GM03348 (cell line): Measurements from ENCODE around the gene MRGPRD.
A peak's percentile ranks its signal among the peaks of the same experiment; 100 is the strongest.
"Not testable (repeated sequence)": the region's sequence is repeated elsewhere in the genome, so short reads cannot be mapped to it uniquely, and the experiment has no call there.

ENCODE experiments used
- DNase-seq: peaks from one replicate; pipeline ENCODE4 v3.0.0; 2012; ENCODE audit warnings: low spot score

The MRGPRD gene

DNA sequence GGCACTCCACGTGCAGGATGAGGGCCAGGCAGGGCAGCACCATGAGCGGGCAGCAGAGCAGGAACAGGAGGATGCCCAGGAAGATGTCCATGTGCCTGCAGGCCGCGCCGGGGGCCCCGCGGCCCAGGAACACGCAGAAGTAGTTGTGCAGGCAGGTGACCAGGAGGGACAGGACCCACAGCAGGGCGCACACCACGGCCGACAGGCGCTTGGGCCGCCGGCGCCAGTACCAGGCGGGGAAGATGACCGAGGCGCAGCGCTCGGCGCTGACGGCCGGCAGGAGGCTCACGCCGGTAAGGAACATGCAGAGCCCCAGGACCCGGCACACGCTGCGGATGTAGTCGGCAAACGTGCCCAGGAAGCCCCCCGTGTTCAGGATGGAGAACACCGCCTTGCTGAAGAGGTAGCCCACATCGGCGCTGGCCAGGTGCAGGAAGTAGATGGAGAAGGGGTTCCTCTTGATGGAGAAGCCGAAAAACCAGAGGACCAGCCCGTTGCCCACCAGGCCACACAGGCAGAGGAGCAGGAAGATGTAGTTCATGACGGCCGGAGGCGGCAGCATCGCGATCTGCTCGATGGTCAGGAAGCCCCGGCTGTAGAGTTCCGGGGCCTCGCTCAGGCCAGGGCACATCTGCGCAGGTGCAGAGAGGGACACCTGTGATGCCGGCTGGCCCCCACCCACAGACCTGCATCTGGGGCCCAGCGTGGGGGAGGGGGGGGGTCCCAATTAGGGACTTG, 25.0 kb upstream of the MRGPRD start:
- DNase-seq = no peak

DNA sequence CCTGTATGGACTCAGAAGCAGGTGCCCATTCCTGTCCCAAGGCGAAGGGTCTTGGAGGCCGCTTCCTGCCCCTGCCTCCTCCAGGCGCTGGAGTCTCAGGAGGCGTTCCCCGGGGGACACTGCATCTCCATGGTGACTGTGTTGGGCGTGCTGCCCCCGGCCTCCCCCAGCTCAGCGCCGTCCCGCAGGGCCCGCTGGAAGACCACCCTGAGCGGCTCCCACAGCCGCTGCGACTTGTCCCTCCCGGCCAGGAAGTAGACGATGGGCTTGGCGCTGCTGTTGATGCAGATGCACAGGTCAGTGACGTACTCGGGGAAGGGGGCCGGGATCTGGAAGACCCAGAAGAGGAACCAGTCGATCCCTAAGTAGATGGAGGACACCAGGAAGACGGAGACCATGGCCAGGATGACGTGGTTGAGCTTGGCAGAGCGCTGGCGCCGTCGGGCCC, 24.4 kb upstream of the MRGPRD start:
- DNase-seq = no peak

DNA sequence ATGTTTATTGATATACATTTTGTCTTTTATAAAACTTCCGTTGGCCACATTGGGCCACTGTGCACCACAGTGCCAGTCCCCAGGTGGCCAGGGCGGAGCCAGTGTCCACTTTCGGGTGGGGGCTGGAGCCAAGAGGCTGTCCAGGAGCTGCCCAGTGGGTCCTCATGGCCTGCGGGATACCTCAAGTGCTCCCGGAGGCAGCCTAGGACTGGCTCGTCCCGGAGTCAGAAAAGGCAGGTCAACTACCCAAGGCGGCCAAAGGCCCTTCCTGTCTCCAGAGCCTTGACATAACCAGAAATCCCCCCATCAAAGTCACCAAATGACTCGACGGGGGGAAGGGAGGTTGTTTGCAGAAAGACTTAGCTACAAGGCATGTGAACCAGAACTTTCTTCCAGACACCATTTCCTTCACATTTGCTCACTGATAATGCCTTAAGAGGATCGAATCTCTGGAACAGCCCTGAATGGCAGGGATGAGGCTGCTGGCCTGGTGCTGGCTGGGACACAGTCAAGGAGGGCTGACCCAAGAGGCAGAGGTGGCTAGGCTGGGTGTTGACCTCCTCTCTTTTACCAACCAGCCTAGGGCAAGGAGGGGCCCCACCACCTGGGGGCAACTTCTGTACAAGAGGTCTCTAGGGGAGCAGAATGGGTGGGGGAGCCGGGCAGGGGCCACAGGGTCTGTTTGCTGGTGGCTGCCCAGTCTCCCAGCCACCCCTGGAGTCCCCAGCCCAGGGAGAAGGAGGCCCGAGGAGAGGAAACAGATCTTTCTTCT, 23.8 kb upstream of the MRGPRD start:
- DNase-seq = no peak

GRCh38 chr11:69003866-69004367, 23.1 kb upstream of the MRGPRD start:
- no peak for DNase-seq

DNA sequence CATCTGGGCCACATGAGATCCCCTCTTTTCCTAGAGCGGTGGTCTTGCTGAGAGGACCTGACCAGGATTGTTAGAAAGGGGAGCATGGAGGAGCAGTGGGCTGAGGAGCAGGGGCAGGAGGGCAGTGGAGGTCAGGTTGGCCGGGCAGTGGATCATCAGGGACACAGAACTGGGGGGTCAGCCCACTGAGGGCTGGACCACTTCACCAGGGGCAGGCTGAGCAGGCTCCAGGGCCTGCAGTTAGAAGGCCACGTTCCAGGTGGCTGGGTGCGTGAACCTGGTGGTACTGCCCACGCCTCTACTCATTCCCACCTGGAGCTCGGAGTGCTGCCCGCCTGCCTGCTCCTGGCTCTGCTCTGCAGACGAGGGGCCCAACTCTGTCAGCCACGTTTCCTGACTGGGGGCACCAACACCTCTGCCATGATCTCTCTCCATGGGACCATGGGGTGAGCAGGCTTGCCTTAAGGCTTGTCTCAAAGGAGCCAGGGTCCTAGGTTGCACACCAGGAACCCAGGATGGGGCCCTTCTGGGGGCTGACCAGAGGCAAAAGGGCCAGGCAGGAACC, 22.6 kb upstream of the MRGPRD start:
- DNase-seq = no peak

- no peak for DNase-seq
These were observed 21.9 kb upstream of the MRGPRD start for GRCh38 chr11:69002570-69003231.

DNA sequence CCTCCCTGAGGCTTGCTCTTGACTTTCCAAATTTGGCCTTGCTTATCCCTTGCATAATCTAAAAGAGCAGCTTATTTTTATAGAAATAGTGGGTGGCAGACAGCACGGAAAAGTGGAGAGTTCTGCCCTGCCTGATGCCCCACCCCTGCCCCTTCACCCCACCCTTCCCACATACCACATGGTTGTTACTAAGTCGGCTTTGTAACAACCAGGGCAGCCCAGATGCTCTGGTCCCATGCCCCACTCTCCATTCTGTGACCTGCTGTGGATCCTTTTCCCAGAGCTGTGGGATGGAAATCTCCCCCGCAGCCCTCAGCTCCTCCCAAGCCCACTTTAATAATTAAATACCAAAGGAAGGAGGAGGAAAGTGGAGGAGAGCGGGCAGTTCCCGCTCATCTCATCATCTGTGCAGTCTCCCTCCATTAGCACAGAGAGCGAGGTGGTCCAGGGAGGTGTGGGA, 21.4 kb upstream of the MRGPRD start:
- peak; percentile 54 for DNase-seq

DNA sequence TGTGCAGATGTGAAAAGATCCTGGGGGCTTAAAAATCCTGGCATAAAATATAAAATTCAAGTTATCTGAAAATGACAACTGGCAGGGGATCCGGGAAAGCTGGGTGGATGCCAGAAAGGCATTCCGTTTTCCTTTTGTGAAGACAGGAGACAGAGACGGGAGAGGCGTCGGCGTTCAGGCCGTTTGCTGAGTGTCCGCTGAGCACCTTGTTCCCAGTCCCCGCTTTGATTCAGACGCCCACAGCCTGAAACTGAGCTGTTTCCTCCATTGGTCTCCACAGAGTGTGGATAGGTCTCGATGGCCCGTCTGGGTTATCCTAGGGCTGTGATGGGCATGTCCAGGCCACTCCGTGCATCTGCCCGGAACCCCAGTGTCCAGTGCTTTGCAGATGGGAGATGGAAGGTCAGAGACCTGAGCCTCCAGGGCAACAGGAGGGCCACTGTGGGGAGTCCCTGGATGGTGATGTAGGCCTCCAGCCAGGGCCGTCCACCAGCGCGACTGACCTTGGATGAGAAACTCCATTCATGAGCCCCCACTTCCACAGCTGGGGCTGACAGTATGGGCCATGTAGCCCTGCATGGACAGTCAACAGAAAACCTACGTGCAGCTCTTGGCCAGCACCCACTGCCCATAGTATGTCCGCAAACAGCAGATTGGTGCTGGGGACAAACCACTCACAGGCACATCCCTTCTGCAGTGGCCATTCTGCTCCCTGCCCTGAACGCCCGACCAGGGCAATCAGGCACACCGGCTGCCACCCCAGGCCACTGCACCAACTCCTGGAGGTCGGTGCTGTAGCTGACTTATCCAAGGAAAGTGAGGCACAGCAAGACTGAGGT, 20.7 kb upstream of the MRGPRD start:
- no peak for DNase-seq

DNA sequence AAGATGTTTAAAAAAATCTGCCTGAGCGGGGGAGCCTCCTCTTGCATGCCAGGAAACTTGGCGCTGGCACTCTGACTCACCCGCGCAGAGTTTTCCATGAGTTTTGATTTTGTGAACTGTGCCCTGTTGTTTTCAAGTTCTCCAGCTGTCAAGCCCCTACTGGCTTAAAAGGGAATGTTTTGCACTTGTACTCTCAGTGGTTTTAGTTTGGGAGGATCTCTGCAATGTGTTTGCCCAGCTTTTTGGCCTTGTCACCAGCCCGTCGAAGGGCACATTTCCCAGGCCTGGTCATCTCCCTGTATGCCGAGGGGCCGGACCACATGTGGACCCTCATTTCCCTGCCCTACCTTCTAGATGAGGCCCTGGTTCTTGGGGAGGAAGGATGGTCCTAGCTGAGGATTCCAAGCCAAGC, 20.1 kb upstream of the MRGPRD start:
- DNase-seq = peak; percentile 88

GRCh38 chr11:69000391-69000790, 19.6 kb upstream of the MRGPRD start:
- no peak for DNase-seq

DNA sequence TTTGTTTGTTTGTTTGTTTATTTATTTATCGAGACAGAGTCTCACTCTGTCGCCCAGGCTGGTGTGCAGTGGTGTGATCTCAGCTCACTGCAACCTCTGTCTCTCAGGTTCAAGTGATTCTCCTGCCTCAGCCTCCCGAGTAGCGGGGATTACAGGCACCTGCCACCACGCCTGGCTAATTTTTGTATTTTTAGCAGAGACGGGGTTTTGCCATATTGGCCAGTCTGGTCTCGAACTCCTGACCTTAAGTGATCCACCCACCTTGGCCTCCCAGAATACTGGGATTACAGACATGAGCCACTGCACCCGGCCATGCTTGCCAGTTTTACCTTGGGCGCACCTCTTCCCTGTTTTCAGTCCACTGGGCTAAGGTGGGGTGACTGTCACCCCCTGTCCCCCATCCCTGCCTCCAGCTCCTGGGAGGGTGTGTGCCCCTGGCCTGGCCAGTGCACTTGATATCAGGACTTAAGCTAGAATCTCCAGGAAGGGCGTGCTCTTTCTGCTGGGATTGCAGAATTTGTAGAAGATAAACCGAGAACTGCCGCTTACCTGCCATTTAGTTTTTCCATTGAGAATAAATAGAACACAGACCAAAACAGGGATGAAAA, 19.1 kb upstream of the MRGPRD start:
- DNase-seq = not testable (repeated sequence)

DNA sequence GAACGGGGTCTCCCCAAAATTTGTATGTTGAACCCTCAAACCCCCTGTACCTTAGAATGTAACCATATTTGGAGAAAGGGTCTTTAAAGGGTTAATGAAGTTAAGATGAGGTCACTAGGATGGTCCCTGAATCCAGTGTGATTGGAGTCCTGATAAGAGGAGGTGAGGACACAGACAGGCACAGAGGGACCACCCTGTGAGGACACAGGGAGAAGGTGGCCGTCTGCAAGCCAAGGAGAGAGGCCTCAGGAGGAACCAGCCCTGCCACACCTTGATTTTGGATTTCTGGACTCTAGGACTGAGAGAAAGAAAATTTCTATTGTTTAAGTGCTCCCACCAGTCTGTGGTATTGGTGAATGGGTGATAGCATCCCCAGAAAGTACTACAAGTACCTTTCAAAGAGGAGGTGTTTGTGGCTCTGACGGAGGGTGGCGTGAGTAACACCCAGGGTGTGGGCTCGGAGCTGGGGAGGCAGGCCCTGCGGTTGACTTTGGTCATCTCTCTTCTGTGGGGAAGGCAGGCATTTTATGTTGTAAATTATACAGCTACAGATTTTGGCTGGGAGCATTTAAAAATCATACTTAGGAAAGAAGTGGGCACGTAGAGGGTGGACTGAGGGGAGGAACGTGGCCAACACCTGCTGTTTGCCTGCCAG, 18.4 kb upstream of the MRGPRD start:
- DNase-seq = no peak

DNA sequence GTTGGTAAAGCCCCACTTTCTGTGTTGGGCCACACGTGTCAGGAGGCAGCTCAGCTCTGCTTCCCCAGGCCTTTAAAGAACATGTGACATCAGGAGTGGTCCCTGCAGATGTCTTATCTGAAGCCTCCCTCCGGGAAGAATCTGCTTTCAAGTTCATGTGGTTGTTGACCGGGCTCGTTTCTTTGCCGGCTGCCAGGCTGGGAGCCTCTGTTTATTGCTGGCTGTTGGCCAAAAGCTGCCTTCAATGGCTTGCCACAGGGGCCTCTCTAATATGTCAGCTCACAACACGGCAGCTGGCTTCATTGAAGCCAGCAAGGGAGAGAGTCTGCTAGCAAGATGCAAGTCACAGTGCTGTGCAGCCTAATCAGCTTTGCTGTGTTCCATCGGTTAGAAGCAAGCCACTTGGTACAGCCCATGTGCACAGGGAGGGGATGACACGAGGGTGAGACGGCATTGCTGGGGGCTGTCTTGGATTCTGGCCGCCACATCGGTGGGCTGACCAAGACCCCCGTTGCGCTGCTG, 17.7 kb upstream of the MRGPRD start:
- no peak for DNase-seq

DNA sequence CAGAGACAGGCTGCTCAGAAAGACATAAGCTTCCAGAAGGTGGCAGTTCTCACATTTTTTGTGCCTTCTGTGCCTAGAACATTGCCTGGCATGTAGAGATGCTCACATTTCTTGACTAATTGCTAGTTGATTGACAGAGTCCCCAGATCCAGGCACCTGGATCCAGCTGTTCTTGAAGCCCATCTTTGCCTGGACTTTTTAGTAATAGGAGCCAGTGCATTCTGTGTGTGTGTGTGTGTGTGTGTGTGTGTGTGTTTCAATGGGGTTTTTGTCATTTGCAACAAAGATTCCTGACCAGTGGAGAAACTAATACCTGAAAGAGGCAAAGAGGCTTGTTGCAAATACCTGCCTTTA, 17.2 kb upstream of the MRGPRD start:
- DNase-seq = no peak

- no peak for DNase-seq
These were observed 16.6 kb upstream of the MRGPRD start for GRCh38 chr11:68997124-68997994.

- DNase-seq = no peak
These were observed 15.8 kb upstream of the MRGPRD start for GRCh38 chr11:68996376-68997123.

- DNase-seq = no peak
These were observed 14.1 kb upstream of the MRGPRD start for GRCh38 chr11:68994894-68995285.

GRCh38 chr11:68994161-68994893, 13.5 kb upstream of the MRGPRD start:
- DNase-seq = no peak
